GM10248 (cell line): ENCODE data around the gene ZNF429.
"Not testable (repeated sequence)": the region's sequence is repeated elsewhere in the genome, so short reads cannot be mapped to it uniquely, and the experiment has no call there.

Experiments used
- CTCF ChIA-PET: fragments of 300-600 bp; sonication (Branson Sonifier 250); formaldehyde crosslinking; extraction: SDS; loops from one replicate; lab custom pipeline; 2021; ENCODE audit warnings: antibody characterized with exemption; lab: Yijun Ruan, JAX
- POLR2A ChIA-PET: fragments of 350-650 bp; sonication (Branson Sonifier 250); formaldehyde crosslinking; extraction: SDS; loops from one replicate; lab custom pipeline; 2020; ENCODE audit warnings: antibody characterized with exemption; lab: Yijun Ruan, JAX
- DNase-seq: peaks from one replicate; pipeline ENCODE4 v3.0.0; 2012; ENCODE audit errors: extremely low spot score
- TF ChIP-seq, protein P1 (sequence below): IDR thresholded peaks from 2 replicates; pipeline ENCODE4 v1.5.1; 2012; ENCODE audit warnings: mild to moderate bottlenecking, low read depth; ENCODE audit errors: extremely low read depth, missing control alignments, control extremely low read depth

The ZNF429 gene

DNA sequence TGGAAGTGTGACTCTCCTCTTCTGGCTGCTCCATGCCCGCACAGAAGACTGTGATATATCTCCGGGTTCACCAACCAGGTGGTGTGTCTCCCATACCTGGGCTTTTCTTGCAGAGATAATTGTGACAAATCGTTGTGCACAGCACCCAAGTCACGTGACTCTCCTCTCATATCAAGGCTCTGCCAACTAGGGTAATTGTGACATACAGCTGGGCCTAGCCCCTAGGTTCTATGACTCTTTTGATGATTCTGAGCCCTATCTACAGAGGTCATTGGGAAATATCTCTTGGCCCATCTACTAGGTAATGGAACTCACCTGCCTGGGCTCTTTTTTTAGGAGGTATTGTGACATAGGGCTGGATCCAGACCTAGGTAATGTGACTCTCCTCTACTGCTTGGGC is 89.8 kb downstream of the ZNF429 start:
- DNase-seq = no peak
- ChIA-PET POLR2A (no interaction called here), CTCF (no interaction called here)
- TF ChIP-seq, protein P1, sequence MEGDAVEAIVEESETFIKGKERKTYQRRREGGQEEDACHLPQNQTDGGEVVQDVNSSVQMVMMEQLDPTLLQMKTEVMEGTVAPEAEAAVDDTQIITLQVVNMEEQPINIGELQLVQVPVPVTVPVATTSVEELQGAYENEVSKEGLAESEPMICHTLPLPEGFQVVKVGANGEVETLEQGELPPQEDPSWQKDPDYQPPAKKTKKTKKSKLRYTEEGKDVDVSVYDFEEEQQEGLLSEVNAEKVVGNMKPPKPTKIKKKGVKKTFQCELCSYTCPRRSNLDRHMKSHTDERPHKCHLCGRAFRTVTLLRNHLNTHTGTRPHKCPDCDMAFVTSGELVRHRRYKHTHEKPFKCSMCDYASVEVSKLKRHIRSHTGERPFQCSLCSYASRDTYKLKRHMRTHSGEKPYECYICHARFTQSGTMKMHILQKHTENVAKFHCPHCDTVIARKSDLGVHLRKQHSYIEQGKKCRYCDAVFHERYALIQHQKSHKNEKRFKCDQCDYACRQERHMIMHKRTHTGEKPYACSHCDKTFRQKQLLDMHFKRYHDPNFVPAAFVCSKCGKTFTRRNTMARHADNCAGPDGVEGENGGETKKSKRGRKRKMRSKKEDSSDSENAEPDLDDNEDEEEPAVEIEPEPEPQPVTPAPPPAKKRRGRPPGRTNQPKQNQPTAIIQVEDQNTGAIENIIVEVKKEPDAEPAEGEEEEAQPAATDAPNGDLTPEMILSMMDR = no peak

DNA sequence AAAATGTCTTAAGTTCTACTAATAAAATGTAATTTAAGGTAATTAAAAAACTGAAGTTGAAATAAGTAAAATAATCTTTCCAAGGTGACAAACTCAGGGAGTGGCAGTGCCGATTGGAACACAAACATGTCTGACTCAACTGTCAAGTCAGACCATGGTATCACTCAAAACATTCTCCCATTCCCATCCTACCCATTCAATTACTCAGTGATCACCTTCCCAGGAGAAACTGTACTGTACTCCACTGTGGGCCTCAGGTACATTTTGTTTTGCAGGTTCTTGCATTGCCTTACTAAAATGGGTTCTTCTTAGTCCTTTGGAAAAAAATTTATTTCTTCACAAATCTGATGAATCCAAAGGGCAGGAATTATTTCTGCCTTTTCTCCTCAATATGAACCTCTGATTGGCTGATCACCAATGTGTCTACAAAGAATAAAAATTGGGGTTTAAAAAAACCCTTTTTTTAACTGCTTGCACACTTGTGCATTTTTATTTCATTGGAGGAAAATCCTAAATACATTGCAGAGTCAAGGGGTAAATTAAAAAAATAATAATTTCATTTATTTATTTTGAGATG is 96.8 kb downstream of the ZNF429 start:
- TF ChIP-seq, protein P1 = no peak
- no peak for DNase-seq
- ChIA-PET CTCF (no interaction called here), POLR2A (no interaction called here)

DNA sequence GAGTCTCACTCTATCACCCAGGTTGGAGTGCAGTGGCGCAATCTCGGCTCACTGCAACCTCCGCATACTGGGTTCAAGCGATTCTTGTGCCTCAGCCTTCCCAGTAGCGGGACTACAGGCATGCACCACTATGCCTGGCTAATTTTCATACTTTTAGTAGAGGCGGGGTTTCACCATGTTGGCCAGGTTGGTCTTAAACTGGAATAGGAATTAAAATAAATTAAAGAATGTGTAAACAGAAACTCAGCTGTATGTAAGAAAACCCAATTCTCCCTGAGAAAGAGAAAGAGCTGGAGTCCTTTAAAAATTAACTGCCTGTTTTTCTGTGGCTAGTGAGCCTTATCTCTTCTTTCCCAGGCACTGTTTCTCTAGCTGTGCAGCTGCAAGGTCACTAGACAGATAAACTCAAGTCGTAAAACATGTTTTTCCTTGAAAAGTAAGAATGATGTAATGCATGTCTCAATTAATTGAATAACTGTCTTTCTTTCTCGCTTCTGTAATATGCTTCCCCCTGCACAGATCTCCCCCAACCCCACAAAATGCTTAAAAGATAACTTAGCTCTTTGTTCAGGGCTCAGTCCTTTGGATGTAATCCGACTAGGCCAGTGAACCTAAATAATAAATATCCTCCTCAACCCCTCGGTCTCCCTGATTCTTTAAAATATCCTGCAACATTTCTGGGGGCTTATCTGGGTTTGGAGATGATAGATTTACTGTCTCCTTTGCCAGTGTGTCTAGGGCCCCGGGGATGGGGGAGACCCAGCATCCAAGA is 97.4 kb downstream of the ZNF429 start:
- DNase-seq, POLR2A ChIA-PET, CTCF ChIA-PET: not testable (repeated sequence)

DNA sequence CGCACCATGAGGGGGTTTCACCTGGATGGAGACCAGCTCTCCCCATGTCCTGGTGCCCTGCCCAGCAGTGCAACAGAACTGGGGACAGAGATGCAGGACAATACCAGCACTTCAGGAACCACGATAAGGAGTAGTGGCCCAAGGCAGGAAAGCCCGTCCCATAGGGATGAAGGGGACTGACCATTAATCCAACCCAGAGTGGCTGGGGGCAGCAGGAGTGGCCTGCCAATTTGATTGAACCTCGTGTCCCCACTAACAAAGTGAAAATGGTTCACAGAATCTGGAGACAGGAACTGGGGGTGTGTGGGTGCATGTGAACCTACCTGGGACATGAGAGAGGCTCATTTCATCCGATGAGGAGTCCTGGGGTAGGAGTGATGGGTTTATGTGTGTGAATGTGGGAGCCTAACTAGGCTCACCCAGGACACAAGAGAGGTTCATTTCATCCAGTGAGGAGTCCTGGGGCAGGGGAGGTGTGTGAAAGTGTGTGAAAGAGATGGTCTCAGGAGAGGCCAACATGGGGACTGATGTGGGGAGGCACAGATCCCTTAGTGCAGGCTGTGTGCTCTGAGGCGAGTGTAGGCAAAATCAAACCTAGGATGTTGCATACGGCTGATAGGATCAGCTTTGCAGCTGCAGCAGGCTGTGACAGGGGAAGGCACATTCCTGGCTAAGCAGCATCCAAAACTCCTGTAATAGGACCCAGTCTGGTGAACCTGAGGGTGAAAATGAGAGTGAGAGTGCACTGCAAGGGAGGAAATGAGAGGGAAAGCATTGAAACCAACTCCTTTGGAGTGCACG is 98.2 kb downstream of the ZNF429 start:
- no peak for DNase-seq
- TF ChIP-seq, protein P1 = no peak
- CTCF ChIA-PET = no interaction called here
- POLR2A ChIA-PET = no interaction called here

DNA sequence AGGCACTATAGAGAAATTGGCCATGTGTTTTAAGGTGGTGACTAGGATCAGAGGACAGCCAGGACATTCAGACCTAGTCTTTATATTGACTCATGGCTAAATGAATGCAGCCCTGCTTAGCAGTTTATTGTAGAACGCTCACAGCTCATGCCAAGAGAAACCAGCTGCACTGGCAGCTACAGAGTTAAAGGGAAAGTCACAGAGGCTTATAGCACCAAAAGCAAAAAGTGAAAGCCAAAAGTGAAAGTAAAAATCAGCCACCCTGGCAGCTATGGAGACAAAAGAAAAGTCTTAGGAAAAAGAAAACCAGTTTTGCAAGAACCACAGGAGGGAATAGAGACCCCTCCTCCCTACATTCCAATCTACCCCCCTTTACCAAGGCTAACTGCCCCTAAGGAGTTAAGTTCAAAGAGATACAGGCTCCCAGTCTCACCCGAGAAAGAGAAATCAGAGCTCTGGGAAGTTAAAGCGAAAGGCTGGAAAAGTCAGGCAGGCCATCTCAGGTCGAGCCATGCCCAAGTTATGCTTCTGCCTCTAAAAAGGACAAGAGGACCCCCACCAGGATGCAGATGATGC is 99.0 kb downstream of the ZNF429 start:
- DNase-seq = no peak
- CTCF ChIA-PET = no interaction called here
- POLR2A ChIA-PET = no interaction called here
- TF ChIP-seq, protein P1 = no peak
